Uterus (tissue), 2 donors: ENCODE data around the gene NT5C1A.

Experiments used
- CTCF ChIP-seq, 4 experiments: fragments of 200-600 bp in 2 of 4; fragments of 450-650 bp in 2 of 4; sonication (generic) in 2 of 4; IDR thresholded peaks; one replicate each; pipeline ENCODE4 v1.5.1; 2016 to 2019; ENCODE audit warnings: antibody characterized with exemption in 4 of 4, mild to moderate bottlenecking in 2 of 4, moderate library complexity in 1 of 4
- POLR2A ChIP-seq, 2 donors: fragments of 450-650 bp; IDR thresholded peaks; one replicate each; pipeline ENCODE4 v1.6.1; 2016; ENCODE audit warnings: antibody characterized with exemption in 2 of 2, mild to moderate bottlenecking in 1 of 2, moderate library complexity in 1 of 2

- no peak for TF ChIP-seq CTCF (IDR thresholded peaks at IDR 0.05)
- no peak for TF ChIP-seq POLR2A (IDR thresholded peaks at IDR 0.05)
These were observed 46.2 kb downstream of the NT5C1A start for GRCh38 chr1:39625462-39626273.
